Neural cell (in vitro differentiated cells): Measurements from ENCODE around the gene SLC5A11. TPM values are rescaled to one million over a fixed set of nuclear protein-coding genes. Genes with fewer than 3 reads are reported as not detected.

Experiments
- H2AFZ ChIP-seq: fragments of 200-600, 300-800 bp; sonication (generic), shearing (Covaris generic); 2 replicates; pipeline ENCODE4 v1.6.0; 2014; ENCODE audit warnings: low read depth, mild to moderate bottlenecking, antibody characterized with exemption, low read length, moderate library complexity
- H3F3A ChIP-seq: fragments of 200-600 bp; shearing (Covaris generic); 2 replicates; pipeline ENCODE4 v1.6.1; 2016; ENCODE audit warnings: mild to moderate bottlenecking, moderate library complexity, mixed read lengths, antibody characterized with exemption, low read length; ENCODE audit not compliant: insufficient read depth, poor library complexity, severe bottlenecking
- H3K27ac ChIP-seq: fragments of 200-600, 300-800 bp; sonication (generic), shearing (Covaris generic); 2 replicates; pipeline ENCODE4 v1.5.1; 2014; ENCODE audit warnings: mild to moderate bottlenecking, low read length, moderate library complexity
- H3K27me3 ChIP-seq: fragments of 300-800, 200-600 bp; sonication (generic), shearing (Covaris generic); 2 replicates; pipeline ENCODE4 v1.6.0; 2014; ENCODE audit warnings: mild to moderate bottlenecking, low read depth, low read length, moderate library complexity; ENCODE audit not compliant: insufficient read depth
- H3K36me3 ChIP-seq: fragments of 300-800, 200-600 bp; sonication (generic), shearing (Covaris generic); 2 replicates; pipeline ENCODE4 v1.5.1; 2014; ENCODE audit warnings: mild to moderate bottlenecking, antibody characterized with exemption, low read length, moderate library complexity; ENCODE audit not compliant: insufficient read depth
- H3K4me2 ChIP-seq: fragments of 300-800, 200-600 bp; sonication (generic), shearing (Covaris generic); 2 replicates; pipeline ENCODE4 v1.6.0; 2014; ENCODE audit warnings: mild to moderate bottlenecking, low read length
- H3K4me3 ChIP-seq: fragments of 300-800, 200-600 bp; sonication (generic), shearing (Covaris generic); 2 replicates; pipeline ENCODE4 v1.5.1; 2014; ENCODE audit warnings: mild to moderate bottlenecking, low read length, moderate library complexity
- H3K79me2 ChIP-seq: fragments of 200-600 bp; shearing (Covaris generic); replicated peaks from 2 replicates; pipeline ENCODE4 v1.6.0; 2014; ENCODE audit warnings: mild to moderate bottlenecking, low read length, moderate library complexity; ENCODE audit not compliant: insufficient read depth
- H3K9ac ChIP-seq: fragments of 300-800, 200-600 bp; sonication (generic), shearing (Covaris generic); 2 replicates; pipeline ENCODE4 v1.6.1; 2016; ENCODE audit warnings: mild to moderate bottlenecking, low read length, mixed read lengths
- H3K9me2 ChIP-seq: fragments of 200-600 bp; shearing (Covaris generic); 2 replicates; pipeline ENCODE4 v1.6.1; 2016; ENCODE audit warnings: mild to moderate bottlenecking, low read length, mixed read lengths; ENCODE audit not compliant: insufficient read depth
- H3K9me3 ChIP-seq: fragments of 200-600, 300-800 bp; sonication (generic), shearing (Covaris generic); 2 replicates; pipeline ENCODE4 v1.6.1; 2016; ENCODE audit warnings: mild to moderate bottlenecking, mixed run types, low read length, moderate library complexity, mixed read lengths
- H4K20me1 ChIP-seq: fragments of 200-600 bp; shearing (Covaris generic); 2 replicates; pipeline ENCODE4 v1.6.1; 2016; ENCODE audit warnings: mild to moderate bottlenecking, mixed run types; ENCODE audit not compliant: insufficient read depth
- EP300 ChIP-seq: fragments of 450-650 bp; conservative IDR thresholded peaks from 2 replicates; pipeline ENCODE4 v1.6.1; 2014; ENCODE audit warnings: antibody characterized with exemption, mild to moderate bottlenecking, moderate library complexity; ENCODE audit not compliant: poor library complexity, severe bottlenecking
- EZH2 ChIP-seq: fragments of 200-600, 300-800 bp; shearing (Covaris generic), sonication (generic); IDR thresholded peaks from 2 replicates; pipeline ENCODE4 v1.6.1; 2014; ENCODE audit warnings: antibody characterized with exemption, low read length, borderline replicate concordance, mild to moderate bottlenecking; ENCODE audit not compliant: insufficient read depth, poor library complexity, severe bottlenecking
- MXI1 ChIP-seq: fragments of 450-650 bp; conservative IDR thresholded peaks from 2 replicates; pipeline ENCODE4 v1.6.1; 2014; ENCODE audit warnings: antibody characterized with exemption, mild to moderate bottlenecking; ENCODE audit not compliant: poor library complexity, severe bottlenecking
- POLR2AphosphoS5 ChIP-seq: IDR thresholded peaks from 2 replicates; pipeline ENCODE4 v1.6.1; 2012
- RAD21 ChIP-seq: fragments of 450-650 bp; conservative IDR thresholded peaks from 2 replicates; pipeline ENCODE4 v1.6.1; 2014; ENCODE audit warnings: antibody characterized with exemption, mild to moderate bottlenecking, moderate library complexity
- SMC3 ChIP-seq: fragments of 450-650 bp; conservative IDR thresholded peaks from 2 replicates; pipeline ENCODE4 v1.6.1; 2014; ENCODE audit warnings: antibody characterized with exemption, mild to moderate bottlenecking, moderate library complexity; ENCODE audit not compliant: poor library complexity
- TAF1 ChIP-seq: IDR thresholded peaks from 2 replicates; pipeline ENCODE4 v1.6.1; 2012; ENCODE audit warnings: low read depth
- polyA plus RNA-seq: library from polyadenylated mRNA; depleted of rRNA; stranded (reverse); fragments of >200 nt; gene quantifications from 2 replicates; pipeline ENCODE4 v1.2.3, GENCODE V29; 2014
- TF ChIP-seq, protein P1 (sequence below): fragments of 450-650 bp; IDR thresholded peaks from 2 replicates; pipeline ENCODE4 v1.5.1; 2014; ENCODE audit warnings: antibody characterized with exemption, mild to moderate bottlenecking, moderate library complexity; ENCODE audit not compliant: poor library complexity, severe bottlenecking
- TF ChIP-seq, protein P2 (sequence below): IDR thresholded peaks from 2 replicates; pipeline ENCODE4 v1.6.1; 2012; ENCODE audit warnings: borderline replicate concordance

The SLC5A11 gene
- polyA plus RNA-seq, 1 donor from 2014 or later: not detected

DNA sequence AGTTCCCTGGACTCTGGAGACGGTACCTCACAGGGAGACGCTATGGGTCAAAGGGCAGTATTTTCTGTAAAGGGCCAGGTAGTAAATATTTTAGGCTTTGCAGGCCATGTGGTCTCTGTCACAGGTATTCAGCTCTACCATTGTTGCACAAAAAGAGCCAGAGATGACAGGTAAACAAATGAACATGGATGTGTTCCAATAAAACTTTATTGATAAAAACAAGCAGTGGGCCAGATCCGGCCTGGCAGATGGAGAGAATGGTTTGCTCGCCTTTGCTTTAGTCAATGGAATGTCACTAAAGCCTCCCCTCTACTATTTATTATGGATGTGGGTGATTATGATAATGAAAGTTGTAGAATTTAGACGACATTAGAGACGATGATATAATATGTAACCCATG lies 8.9 kb upstream of the SLC5A11 start:
- no peak overlapping the region for H3K9ac ChIP-seq
- no peaks in the 10 kb centered on the region for H3K9me3 ChIP-seq
- H3K4me3 ChIP-seq: no peak overlapping the region
- no peak overlapping the region for H2AFZ ChIP-seq
- no peaks in the 10 kb centered on the region for H3F3A ChIP-seq
- H3K36me3 ChIP-seq: no peaks in the 10 kb centered on the region
- no peaks in the 10 kb centered on the region for H4K20me1 ChIP-seq
- no peaks in the 10 kb centered on the region for H3K9me2 ChIP-seq
- H3K79me2 ChIP-seq: no peaks in the 10 kb centered on the region
- TF ChIP-seq MXI1: no peak
- TF ChIP-seq TAF1: no peak
- no peak for TF ChIP-seq POLR2AphosphoS5
- TF ChIP-seq, protein P1, sequence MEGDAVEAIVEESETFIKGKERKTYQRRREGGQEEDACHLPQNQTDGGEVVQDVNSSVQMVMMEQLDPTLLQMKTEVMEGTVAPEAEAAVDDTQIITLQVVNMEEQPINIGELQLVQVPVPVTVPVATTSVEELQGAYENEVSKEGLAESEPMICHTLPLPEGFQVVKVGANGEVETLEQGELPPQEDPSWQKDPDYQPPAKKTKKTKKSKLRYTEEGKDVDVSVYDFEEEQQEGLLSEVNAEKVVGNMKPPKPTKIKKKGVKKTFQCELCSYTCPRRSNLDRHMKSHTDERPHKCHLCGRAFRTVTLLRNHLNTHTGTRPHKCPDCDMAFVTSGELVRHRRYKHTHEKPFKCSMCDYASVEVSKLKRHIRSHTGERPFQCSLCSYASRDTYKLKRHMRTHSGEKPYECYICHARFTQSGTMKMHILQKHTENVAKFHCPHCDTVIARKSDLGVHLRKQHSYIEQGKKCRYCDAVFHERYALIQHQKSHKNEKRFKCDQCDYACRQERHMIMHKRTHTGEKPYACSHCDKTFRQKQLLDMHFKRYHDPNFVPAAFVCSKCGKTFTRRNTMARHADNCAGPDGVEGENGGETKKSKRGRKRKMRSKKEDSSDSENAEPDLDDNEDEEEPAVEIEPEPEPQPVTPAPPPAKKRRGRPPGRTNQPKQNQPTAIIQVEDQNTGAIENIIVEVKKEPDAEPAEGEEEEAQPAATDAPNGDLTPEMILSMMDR: no peak
- TF ChIP-seq SMC3: no peak
- TF ChIP-seq EP300: no peak
- TF ChIP-seq, protein P2, sequence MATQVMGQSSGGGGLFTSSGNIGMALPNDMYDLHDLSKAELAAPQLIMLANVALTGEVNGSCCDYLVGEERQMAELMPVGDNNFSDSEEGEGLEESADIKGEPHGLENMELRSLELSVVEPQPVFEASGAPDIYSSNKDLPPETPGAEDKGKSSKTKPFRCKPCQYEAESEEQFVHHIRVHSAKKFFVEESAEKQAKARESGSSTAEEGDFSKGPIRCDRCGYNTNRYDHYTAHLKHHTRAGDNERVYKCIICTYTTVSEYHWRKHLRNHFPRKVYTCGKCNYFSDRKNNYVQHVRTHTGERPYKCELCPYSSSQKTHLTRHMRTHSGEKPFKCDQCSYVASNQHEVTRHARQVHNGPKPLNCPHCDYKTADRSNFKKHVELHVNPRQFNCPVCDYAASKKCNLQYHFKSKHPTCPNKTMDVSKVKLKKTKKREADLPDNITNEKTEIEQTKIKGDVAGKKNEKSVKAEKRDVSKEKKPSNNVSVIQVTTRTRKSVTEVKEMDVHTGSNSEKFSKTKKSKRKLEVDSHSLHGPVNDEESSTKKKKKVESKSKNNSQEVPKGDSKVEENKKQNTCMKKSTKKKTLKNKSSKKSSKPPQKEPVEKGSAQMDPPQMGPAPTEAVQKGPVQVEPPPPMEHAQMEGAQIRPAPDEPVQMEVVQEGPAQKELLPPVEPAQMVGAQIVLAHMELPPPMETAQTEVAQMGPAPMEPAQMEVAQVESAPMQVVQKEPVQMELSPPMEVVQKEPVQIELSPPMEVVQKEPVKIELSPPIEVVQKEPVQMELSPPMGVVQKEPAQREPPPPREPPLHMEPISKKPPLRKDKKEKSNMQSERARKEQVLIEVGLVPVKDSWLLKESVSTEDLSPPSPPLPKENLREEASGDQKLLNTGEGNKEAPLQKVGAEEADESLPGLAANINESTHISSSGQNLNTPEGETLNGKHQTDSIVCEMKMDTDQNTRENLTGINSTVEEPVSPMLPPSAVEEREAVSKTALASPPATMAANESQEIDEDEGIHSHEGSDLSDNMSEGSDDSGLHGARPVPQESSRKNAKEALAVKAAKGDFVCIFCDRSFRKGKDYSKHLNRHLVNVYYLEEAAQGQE: no peak
- TF ChIP-seq RAD21: no peak
- TF ChIP-seq EZH2: no peak
- H3K4me2 ChIP-seq: no peak overlapping the region
- no peaks in the 10 kb centered on the region for H3K27me3 ChIP-seq
- H3K27ac ChIP-seq: no peak overlapping the region

DNA sequence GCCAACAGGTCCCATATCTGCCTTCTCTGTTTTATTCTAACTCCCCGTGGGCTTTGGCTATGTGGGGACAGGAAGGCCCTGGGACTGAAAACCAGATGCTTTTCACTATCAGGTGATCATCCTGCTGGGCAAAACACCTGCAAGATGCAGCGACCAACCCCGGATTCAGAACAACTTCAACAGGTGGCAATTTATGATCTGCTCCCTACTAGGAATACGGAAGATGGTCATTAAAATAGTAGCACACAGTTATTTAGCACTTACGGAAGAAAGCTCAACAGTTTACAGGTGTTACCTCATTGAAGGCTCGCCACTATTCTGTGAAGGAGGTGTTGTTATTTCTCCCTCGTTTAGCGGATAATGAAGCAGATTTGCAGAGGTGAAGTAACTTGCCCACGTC lies 7.8 kb upstream of the SLC5A11 start:
- Histone ChIP-seq H3K27me3 (no peaks in the 10 kb centered on the region), H3K27ac (no peak overlapping the region), H3K36me3 (no peaks in the 10 kb centered on the region), H3K79me2 (no peaks in the 10 kb centered on the region), H3K9me2 (no peaks in the 10 kb centered on the region), H3K9me3 (no peaks in the 10 kb centered on the region), H2AFZ (no peak overlapping the region), H3F3A (no peaks in the 10 kb centered on the region), H3K4me3 (no peak overlapping the region), H3K9ac (no peak overlapping the region), H4K20me1 (no peaks in the 10 kb centered on the region), H3K4me2 (no peak overlapping the region)
- no peak for TF ChIP-seq TAF1
- no peak for TF ChIP-seq EP300
